K562 (cell line): ENCODE measurements around the gene OSCP1. TPM values are rescaled to one million over a fixed set of nuclear protein-coding genes. Genes with fewer than 3 reads are reported as not detected.

Experiments
- ATAC-seq: fragments of 200-7000 bp; cut with Tn5 transposase; 3 replicates; pipeline ENCODE4 v1.9.1; 2020; ENCODE audit warnings: moderate library complexity
- BruUV-seq: library from RNA; stranded (reverse); fragments of 400-500 nt; replicated peaks from 2 replicates; lab custom pipeline; 2021; lab: Mats Ljungman, UMichigan
- CTCF ChIA-PET: fragments of 300-600 bp; formaldehyde crosslinking; extraction: SDS; loops from one replicate; lab custom pipeline; 2021; ENCODE audit warnings: low intra/inter-chr PET ratio; lab: Yijun Ruan, JAX
- POLR2A ChIA-PET: fragments of 300-600, 350-650 bp; sonication (Branson Sonifier 250); formaldehyde crosslinking; extraction: SDS; loops from one replicate; lab custom pipeline; 2021; ENCODE audit warnings: antibody characterized with exemption, inconsistent platforms; lab: Yijun Ruan, JAX
- DNase-seq, 4 experiments: peaks; one replicate each; pipeline versions ENCODE4 v3.0.0 to v3.0.0-alpha.2; 2011 to 2018; ENCODE audit warnings: low spot score in 3 of 4, mixed read lengths in 3 of 4; ENCODE audit errors: extremely low read depth in 1 of 4
- FAIRE-seq: peaks from 2 replicates; lab custom pipeline; 2011; peaks lifted over from hg19 to GRCh38; lab: Jason Lieb, UNC
- H2AFZ ChIP-seq: 2 replicates; pipeline ENCODE4 v1.6.0; 2011; ENCODE audit warnings: low read depth, low read length, control low read depth, inconsistent platforms
- H3K27ac ChIP-seq: fragments of 200-600 bp; 3 replicates; pipeline ENCODE4 v1.8.0; 2011; ENCODE audit warnings: low read depth, mild to moderate bottlenecking, control low read depth, inconsistent platforms, low read length, moderate library complexity, mixed read lengths; ENCODE audit errors: extremely low read depth
- H3K27me3 ChIP-seq, 2 experiments: fragments of 300-600 bp in 1 of 2; 2 replicates in 1 of 2; 3 replicates in 1 of 2; pipeline versions ENCODE4 v1.6.0 to v1.8.0; 2011; ENCODE audit warnings: inconsistent platforms in 2 of 2, low read length in 2 of 2, mild to moderate bottlenecking in 1 of 2, mixed read lengths in 1 of 2, moderate library complexity in 1 of 2; ENCODE audit not compliant: control insufficient read depth in 2 of 2, insufficient read depth in 2 of 2
- H3K36me3 ChIP-seq: fragments of 300-600 bp; 3 replicates; pipeline ENCODE4 v1.8.0; 2011; ENCODE audit warnings: mild to moderate bottlenecking, low read length, inconsistent platforms; ENCODE audit not compliant: control insufficient read depth, insufficient read depth
- H3K4me1 ChIP-seq, 2 experiments: fragments of 200-600 bp in 1 of 2; replicated peaks in 1 of 2; 2 replicates in 1 of 2; 3 replicates in 1 of 2; pipeline versions ENCODE4 v1.5.1 to v1.8.0; 2011; ENCODE audit warnings: inconsistent platforms in 2 of 2, low read length in 2 of 2, mild to moderate bottlenecking in 1 of 2, mixed read lengths in 1 of 2, moderate library complexity in 1 of 2; ENCODE audit not compliant: control insufficient read depth in 2 of 2, insufficient read depth in 2 of 2
- H3K4me2 ChIP-seq: 2 replicates; pipeline ENCODE4 v1.6.1; 2011; ENCODE audit warnings: low read length, control low read depth, inconsistent platforms, mixed read lengths; ENCODE audit not compliant: insufficient read depth
- H3K4me3 ChIP-seq: fragments of 200-600 bp; sonication (generic), shearing (Covaris generic); 2 replicates; pipeline ENCODE4 v1.5.1; 2016; ENCODE audit warnings: control low read depth, inconsistent platforms
- H3K79me2 ChIP-seq: fragments of 200-600 bp; 3 replicates; pipeline ENCODE4 v1.8.0; 2011; ENCODE audit warnings: low read length, inconsistent platforms; ENCODE audit not compliant: control insufficient read depth, insufficient read depth
- H3K9ac ChIP-seq, 2 experiments: 2 replicates each; pipeline versions ENCODE4 v1.6.0 to v1.6.1; 2011; ENCODE audit warnings: low read depth in 2 of 2, low read length in 2 of 2, control low read depth in 1 of 2, inconsistent platforms in 1 of 2, mild to moderate bottlenecking in 1 of 2, mixed read lengths in 1 of 2; ENCODE audit not compliant: insufficient read depth in 1 of 2
- H3K9me1 ChIP-seq: one replicate; pipeline ENCODE4 v1.6.0; 2011; ENCODE audit warnings: inconsistent platforms, mild to moderate bottlenecking, low read length, moderate library complexity; ENCODE audit not compliant: control insufficient read depth, insufficient read depth
- H3K9me3 ChIP-seq: replicated peaks from 2 replicates; pipeline ENCODE4 v1.5.1; 2011; ENCODE audit warnings: low read depth, low read length, inconsistent platforms; ENCODE audit not compliant: control insufficient read depth, insufficient read depth
- H4K20me1 ChIP-seq: replicated peaks from 2 replicates; pipeline ENCODE4 v1.6.1; 2011; ENCODE audit warnings: low read length, inconsistent platforms, mixed read lengths; ENCODE audit not compliant: control insufficient read depth, insufficient read depth
- BRCA1 ChIP-seq, 2 experiments: fragments of 450-650 bp in 1 of 2; sonication (generic) in 1 of 2; formaldehyde crosslinking in 1 of 2; IDR thresholded peaks; 2 replicates each; pipeline versions ENCODE4 v1.5.0 to v1.6.1; 2017 to 2020; ENCODE audit warnings: mild to moderate bottlenecking in 1 of 2, missing genetic modification reagents in 1 of 2
- CTCFL ChIP-seq: IDR thresholded peaks from 2 replicates; pipeline ENCODE4 v1.6.1; 2011; ENCODE audit warnings: borderline replicate concordance, low read depth, mild to moderate bottlenecking, moderate library complexity, low read length; ENCODE audit not compliant: insufficient read depth, poor library complexity, severe bottlenecking
- EHMT2 ChIP-seq: fragments of 450-650 bp; IDR thresholded peaks from 2 replicates; pipeline ENCODE4 v1.6.1; 2018; ENCODE audit warnings: antibody characterized with exemption
- ETS2 ChIP-seq: IDR thresholded peaks from 2 replicates; pipeline ENCODE4 v1.6.1; 2016; ENCODE audit warnings: borderline replicate concordance, missing genetic modification characterization, mild to moderate bottlenecking, moderate library complexity, missing compliant biosample characterization; ENCODE audit not compliant: poor library complexity, severe bottlenecking
- HMGN3 ChIP-seq: IDR thresholded peaks from 2 replicates; pipeline ENCODE4 v1.6.1; 2011; ENCODE audit warnings: borderline replicate concordance, low read depth, mild to moderate bottlenecking, mixed read lengths, low read length; ENCODE audit not compliant: insufficient read length; ENCODE audit errors: extremely low read depth
- MLLT1 ChIP-seq, 2 experiments: fragments of 450-650 bp; IDR thresholded peaks; 2 replicates each; pipeline ENCODE4 v1.6.1; 2016
- NUFIP1 ChIP-seq: fragments of 450-650 bp; IDR thresholded peaks from 2 replicates; pipeline ENCODE4 v1.6.1; 2018; ENCODE audit not compliant: partially characterized antibody
- SPI1 ChIP-seq: IDR thresholded peaks from 2 replicates; pipeline ENCODE4 v1.6.1; 2011; ENCODE audit warnings: low read depth, low read length, control low read depth, borderline replicate concordance
- SUPT5H ChIP-seq: fragments of 450-650 bp; IDR thresholded peaks from 2 replicates; pipeline ENCODE4 v1.6.1; 2016
- TEAD4 ChIP-seq, 2 experiments: sonication (generic) in 1 of 2; formaldehyde crosslinking in 1 of 2; IDR thresholded peaks; 2 replicates each; pipeline versions ENCODE4 v1.6.1 to v1.8.0; 2012 to 2022; ENCODE audit warnings: borderline replicate concordance in 1 of 2, inconsistent platforms in 1 of 2, low read length in 1 of 2, mild to moderate bottlenecking in 1 of 2, missing genetic modification reagents in 1 of 2
- VEZF1 ChIP-seq: fragments of 200-800 bp; sonication (Bioruptor generic); IDR thresholded peaks from 2 replicates; pipeline ENCODE4 v1.6.1; 2017; ENCODE audit warnings: missing genetic modification characterization, missing compliant biosample characterization
- WGBS: fragments of 100-300 bp; shearing (Covaris generic); methylation state at CpG from one replicate; pipeline ENCODE4 v1.1.6; 2016; ENCODE audit warnings: low coverage, mixed read lengths; ENCODE audit not compliant: insufficient coverage; ENCODE audit errors: missing lambda C conversion rate; 5-methylcytosine and 5-hydroxymethylcytosine counted together
- in situ Hi-C: fragments of 300-500 bp; cut with MboI; formaldehyde crosslinking; loops from 4 replicates; pipeline ENCODE4 v1.15.0; 2018; ENCODE audit warnings: inconsistent platforms, mixed read lengths
- intact Hi-C: fragments of 100-400 bp; cut with micrococcal nuclease; formaldehyde crosslinking; loops from 2 replicates; pipeline ENCODE4 v1.14.2; 2022
- polyA plus RNA-seq, 8 experiments: library from polyadenylated mRNA; depleted of rRNA in 4 of 8; stranded (reverse) in 5 of 8; unstranded in 3 of 8; fragments of >200 nt; fragmentation: Nextera tagmentation in 2 of 8; fragmentation: Illumina TruSeq in 1 of 8; extraction: Ambion mirVana in 2 of 8; extraction: Trizol in 1 of 8; gene quantifications; 2 replicates each; pipeline versions ENCODE4 v1.2.1 to v1.2.3, GENCODE V29; 2011 to 2014; ENCODE audit warnings: inconsistent platforms in 1 of 8, missing spikeins in 1 of 8
- total RNA-seq, 7 experiments: library from RNA; depleted of rRNA in 6 of 7; stranded (reverse); fragments of >200 nt in 6 of 7; fragmentation: Illumina TruSeq in 2 of 7; extraction: Trizol in 2 of 7; gene quantifications; 2 replicates each; pipeline versions ENCODE4 v1.2.1 to v1.2.3, GENCODE V29; 2011 to 2021; ENCODE audit warnings: low replicate concordance in 1 of 7

Gene OSCP1
- total and polyA plus RNA-seq, 9 of the 15 experiments (the other 6 are each of a cell fraction or from before 2014, with no cell fraction given), result 0.15 to 0.40 (median 0.33) TPM; not detected in 5

- Histone ChIP-seq H3K4me3 (no peak overlapping the region), H3K27me3 (no peaks in the 10 kb centered on the region), H3K79me2 (peaks cover 28% of the 10 kb centered on the region), H3K27ac (peak overlapping the region; percentile 97; the same call in 2 of the 3 replicates), H3K4me2 (no peak overlapping the region), H3K4me1 (peaks cover 13 to 24% of the 10 kb centered on the region in 2 experiments), H3K9me3 (no peaks in the 10 kb centered on the region), H4K20me1 (no peaks in the 10 kb centered on the region), H2AFZ (peak overlapping the region; percentile 78), H3K9ac (peak overlapping the region in 1 of 2 experiments; percentile 94; a peak in 2 of 4 replicates), H3K36me3 (peaks cover 20% of the 10 kb centered on the region), H3K9me1 (peaks cover 2% of the 10 kb centered on the region)
- in situ Hi-C loops (no loop called here), intact Hi-C loops (no loop called here)
- FAIRE-seq, result no peak
- CTCF ChIA-PET, result no interaction called here
- no TSS peak for BruUV-seq
- no peak for DNase-seq
- no peak for ATAC-seq
- 60% methylated on average over 4 of the region's 4 CpGs for WGBS
- POLR2A ChIA-PET, result interaction anchor here (1.1 to 1.6 kb wide), 2 partner anchors 20 to 80 kb away, joined by 4 read pairs; no protein-coding TSS in a partner anchor
- TF ChIP-seq VEZF1 (no peak), TEAD4 (IDR thresholded peaks at IDR 0.05; ENCODE audit: low read length) (no peak), TEAD4 (CRISPR knock-in tag; IDR thresholded peaks at IDR 0.05; ENCODE audit: borderline replicate concordance) (no peak), SPI1 (no peak), BRCA1 (IDR thresholded peaks at IDR 0.05) (no peak), BRCA1 (CRISPR knock-in tag; IDR thresholded peaks at IDR 0.05) (no peak), ETS2 (tag) (no peak), HMGN3 (no peak), MLLT1 (IDR thresholded peaks at IDR 0.05) (peak in 1 of 2 experiments; percentile 20; a peak in 1 of 4 replicates), EHMT2 (0 out of 2 replicates have a peak, but pooled peaks have one; percentile 43), NUFIP1 (no peak), SUPT5H (0 out of 2 replicates have a peak, but pooled peaks have one; percentile 27), CTCFL (no peak)
Observed at GRCh38 chr1:36465731-36466369, 15.6 kb upstream of the OSCP1 start.
